NOMO-1 (cell line): Measurements from ENCODE around the gene GLDC.
A peak's percentile ranks its signal among the peaks of the same experiment; 100 is the strongest.
"Not testable (repeated sequence)": the region's sequence is repeated elsewhere in the genome, so short reads cannot be mapped to it uniquely, and the experiment has no call there.

Experiments used
- DNase-seq, 2 experiments: peaks; one replicate each; lab custom pipeline; 2025; ENCODE audit not compliant: unreplicated experiment in 2 of 2; lab: John Stamatoyannopoulos, UW

Gene GLDC

DNA sequence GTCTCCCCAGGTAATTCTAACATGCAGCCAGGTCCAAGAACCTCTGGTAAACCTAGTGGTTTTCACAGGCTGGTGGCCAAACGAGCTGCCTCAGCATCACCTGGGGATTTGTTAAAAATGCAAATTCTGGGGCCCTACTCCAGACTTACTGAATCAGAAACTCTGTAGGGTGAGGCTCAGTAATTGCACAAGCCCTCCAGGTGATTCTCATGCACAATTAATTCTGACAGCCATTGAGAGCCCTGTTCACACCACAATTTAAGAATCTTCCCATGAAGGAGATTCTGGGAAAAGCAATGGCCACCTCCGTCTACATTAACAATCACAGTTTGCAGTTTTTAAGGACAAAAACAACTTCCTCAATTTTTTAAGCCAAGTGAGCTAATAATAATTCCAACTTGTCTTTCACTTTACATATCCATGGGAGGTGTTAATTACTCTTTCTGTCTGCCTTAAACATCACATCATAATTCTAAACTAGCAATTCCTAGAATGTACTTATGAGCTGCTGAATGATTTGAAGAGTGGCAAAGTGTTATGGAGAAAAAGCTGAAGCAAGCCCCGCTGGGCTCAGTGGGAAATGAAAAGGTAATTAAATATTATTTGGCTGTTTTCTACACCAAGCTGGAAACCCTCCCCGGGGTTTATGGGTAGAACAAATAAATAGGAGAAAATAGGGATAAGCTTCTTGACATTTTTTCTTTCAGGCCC, 70.0 kb downstream of the GLDC start:
- DNase-seq: no peak

DNA sequence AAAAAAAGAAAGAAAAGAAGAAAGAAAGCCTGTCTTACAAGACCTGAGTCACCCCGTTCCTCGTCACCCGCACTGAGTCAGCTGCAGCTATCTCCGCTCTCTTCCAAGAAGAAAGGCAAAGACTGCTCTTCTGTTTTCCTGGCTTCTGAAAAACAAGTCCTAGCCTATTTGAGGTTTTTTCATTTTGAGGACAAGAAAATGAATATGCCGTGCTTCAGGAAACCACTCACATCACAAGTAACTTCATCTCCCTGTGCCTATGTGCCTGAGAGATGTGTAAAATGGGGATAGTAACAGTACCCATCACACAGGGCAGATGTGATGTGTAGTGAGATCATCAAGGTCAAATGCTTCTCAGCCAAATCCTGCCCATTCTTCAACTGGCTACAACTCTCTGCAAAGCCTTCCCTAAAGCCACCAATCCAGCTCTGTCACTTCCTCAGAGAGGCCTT, 78.4 kb downstream of the GLDC start:
- no peak for DNase-seq

DNA sequence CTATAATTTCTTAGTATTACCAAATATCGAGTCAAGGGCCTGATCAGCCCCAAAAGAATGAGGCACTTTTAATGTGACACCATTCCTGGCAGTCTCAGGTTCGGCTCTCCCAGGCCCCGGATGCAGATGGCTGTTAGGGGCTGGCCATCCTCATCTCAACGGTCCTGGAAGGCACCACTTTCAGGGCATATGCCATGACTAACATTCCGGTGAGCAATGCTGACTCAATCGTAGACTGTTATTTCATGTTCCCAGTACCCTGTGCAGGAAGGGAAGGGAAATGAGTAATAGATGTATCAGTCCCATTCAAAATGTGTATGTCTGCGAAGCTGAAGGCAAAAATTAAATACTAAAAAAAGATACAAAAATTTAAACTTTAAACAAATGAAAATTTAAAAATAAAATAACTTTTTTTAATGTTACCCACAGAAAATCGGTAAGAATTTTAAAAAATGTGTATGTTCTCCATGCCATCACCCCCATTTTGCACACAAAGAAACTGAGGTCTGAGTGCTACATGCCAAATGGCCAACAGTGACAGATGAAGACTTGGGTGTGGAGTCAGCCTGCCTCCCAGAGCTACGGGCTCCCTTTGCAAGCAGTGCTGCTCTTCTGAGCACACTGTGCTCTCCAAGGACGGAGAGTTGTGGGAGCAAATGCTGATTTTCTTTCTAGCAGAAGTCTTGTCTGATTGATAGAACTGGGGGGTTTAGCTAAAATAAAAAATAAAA, 79.0 kb downstream of the GLDC start:
- no peak for DNase-seq

DNA sequence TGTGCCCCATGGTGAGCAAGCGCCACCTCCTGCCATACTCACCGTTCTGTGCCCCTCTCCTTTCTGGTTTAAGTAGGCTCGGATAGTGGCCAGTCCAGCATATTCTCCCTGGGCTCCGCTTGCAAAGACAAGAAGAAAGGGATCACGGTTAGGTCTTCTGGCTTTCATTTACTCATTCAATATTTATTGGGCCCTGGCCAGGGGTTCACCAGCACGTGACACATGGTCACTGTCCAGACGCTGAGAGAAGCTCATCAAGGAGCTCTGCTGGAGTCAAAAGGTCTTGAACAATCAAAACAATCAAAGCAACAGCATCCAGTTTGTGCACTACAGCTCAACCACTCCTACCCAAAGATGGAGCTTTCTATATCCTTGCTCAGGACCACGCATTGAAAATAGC, 80.2 kb downstream of the GLDC start:
- no peak for DNase-seq

DNA sequence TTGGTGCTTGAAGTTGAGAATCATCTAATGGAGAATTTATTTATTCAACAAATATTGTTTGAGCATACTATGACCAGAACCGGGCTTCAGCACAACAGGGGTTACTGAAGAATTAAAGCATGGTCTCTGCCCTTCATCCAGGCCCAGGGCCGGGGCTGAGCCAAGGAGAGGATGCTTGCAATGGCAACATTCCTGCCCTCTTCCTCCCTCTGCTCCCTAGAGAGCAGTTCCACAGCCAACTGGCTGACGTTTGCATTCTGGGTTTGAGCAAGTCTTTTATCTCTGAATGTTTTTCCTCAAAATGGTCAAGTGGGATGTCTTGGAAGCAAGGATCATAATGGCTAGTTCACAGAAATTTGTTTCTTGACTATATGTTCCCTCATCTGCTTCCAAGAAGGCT, 80.7 kb downstream of the GLDC start:
- no peak for DNase-seq

DNA sequence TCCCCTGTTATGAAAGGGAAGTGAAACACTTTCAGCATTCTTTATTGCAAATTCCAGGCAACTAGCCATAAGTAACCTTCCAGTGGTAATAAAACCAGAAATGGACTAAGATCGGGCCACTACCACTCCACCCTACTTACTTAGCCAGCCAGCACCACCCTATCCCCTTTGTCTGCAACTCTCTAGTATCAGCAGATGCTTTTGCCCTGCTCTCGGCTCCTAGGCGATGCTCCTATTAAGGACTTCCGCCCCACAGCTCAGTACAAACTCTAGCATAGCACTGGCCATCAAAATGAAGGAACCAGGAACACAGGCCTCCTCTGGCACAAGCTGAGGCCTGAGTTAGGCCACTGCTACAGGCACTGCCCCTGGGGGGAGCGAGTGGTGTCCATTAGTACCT, 81.2 kb downstream of the GLDC start:
- DNase-seq: peak in 1 of 2 experiments; percentile 0

DNA sequence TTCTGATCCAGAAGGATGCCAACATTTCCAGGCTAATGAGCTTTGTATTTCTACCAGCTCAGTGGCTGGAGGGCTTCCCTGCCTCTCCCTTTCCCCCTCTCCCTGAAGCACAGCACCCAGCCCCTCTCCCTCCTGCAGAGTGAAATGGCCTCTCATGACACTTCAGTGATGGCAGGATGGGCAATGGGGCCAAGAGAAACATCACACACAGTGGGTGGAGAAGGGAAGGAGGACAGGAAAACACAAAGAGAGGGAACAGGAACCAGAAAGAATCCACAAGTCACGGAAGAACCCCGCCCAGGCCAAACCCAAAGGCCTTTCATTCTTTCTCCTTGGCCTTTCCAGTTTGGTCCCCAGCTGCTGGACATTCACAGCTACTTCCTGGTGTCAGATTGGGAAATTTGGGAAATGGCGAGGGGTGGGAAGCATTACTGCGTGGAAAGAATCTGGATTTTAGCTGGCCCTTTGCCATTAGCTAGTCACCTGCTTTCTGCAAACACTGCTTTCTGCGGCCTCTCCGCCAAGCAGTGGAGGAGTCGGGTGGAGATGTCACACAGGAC, 82.6 kb downstream of the GLDC start:
- no peak for DNase-seq

DNA sequence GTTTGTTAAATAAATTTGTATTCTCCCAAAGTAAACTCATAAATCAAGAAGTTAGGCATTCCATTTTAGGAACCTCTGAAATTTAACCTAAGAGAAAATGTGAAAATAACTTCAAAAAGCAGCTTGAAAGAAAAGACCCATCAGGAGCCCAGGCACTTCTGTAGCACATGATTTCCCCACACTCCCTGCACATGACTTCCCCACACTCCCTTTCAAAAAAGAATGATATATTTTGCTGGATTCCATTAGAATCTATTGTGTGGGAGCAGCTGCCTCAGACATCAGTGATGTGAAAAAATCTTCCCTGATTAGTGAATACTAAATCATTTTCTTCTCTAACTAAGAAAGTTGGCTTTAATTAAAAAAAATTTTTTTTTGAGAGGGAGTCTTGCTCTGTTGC, 83.3 kb downstream of the GLDC start:
- no peak for DNase-seq

DNA sequence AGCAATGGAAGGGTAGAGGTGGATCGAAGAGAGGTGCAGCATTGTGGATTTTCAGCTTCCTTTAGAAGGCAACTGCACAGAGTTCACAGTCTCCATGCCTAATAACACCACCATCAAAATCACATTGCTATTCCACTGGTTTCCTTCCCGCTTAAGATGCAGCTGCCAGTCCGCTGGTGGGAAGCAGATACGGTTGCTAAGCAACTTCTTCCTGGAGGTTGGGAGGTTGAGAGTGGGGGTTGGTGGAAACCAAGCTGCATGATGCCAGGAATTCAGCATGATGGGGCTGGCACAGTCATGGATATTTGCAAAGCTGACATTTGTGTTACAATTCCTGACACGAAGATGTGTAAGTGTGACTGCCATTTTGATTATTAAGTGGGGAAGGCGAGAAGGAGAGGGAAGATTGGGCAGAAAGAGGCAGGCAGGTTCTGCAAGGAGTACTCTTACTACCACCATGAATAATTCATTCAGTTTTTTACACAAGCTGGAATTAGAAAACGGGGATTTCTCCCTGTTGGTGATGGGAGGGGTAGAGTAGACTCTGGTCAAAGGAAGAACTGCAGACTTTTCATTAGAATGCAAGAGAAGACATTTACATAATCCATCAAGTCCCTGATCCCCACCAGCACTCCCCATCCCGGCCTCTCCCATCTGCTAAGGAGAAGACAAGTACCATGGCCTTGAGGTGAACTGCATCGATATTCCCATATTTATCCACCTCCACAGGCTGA, 87.5 kb downstream of the GLDC start:
- no peak for DNase-seq

DNA sequence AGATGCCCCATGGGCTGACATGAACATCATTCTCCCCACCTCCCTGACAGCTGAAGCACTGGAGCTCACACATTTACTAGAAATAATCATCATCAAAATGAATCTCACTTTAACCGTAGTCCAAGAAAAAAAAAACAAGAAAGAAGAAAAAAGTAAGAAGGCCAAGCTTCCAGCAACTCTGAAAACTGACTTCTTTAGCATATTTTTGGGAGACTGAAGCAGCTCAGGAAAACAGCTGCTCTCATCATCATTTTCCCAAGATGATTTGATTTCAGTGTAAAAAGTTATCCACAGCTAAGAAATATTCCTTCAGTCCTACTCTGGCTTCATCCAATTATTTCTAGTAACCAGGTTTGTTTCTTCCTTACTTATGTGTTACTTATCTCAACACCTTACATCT, 91.7 kb downstream of the GLDC start:
- DNase-seq: no peak

DNA sequence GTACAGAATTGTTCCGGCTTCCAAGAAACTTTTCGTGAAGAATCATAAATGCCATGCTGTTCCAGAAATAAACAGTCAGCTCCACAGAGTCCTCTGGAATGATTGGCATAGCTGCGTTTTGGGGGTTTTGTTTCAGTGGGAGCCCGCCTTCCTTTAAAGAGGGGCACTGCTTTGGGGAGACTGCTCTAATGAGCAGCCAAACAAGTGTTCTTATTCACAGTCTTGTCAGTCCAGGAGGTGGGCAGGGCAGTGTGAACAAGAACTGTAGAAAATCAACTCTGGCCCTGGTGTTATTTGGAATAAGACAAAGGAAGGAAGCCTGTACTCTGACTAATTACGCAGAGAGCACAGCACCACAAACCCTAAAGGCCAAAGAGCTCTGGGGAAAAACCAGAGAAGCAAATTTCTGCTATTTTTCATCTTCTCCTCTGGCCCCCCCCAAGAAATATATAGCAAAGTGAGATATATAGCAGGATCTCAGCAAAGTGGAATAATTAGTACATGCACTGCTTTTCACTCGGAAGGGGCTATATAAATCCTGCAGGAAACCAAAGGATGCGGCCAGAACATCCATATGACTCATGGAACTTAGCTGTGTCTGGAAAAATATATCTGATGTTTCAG, 92.9 kb downstream of the GLDC start:
- no peak for DNase-seq

DNA sequence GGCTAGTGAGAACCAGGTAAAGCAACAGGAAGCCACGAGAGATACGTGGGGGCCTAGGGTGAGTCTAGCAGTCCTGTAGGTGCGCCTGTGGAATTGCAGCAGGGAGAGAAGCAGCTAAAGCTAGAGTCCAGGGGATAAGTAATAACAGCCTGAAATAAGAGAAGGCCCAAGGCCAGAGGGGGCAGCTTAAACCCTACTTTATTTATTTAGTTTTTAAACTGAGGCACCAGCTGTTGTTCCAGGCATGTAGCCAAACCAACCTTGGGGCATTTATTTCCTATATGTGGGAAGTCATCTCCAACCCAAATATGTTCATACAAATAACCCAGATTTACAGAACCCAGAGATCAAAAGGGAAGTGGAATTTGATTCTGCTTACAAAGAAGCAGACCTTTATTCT, 93.5 kb downstream of the GLDC start:
- DNase-seq: no peak

DNA sequence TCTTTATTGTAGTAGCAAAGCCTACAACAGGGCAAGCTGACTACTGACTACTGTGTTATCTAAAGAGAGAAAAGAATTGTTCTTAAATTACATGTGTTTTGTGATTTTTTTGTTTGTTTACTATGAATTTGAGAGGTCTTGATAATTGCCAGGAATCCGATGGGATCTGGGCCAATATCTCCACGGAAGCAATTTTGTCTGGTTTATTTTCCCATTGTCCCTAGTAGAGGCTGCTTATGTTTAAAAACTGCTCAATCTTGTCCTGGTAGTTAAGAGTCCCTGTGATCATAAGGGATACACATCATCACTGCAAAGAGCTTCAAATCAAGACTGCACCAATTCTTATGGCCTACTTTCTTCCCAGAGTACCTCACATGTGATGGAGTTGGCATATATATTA, 94.4 kb downstream of the GLDC start:
- no peak for DNase-seq

DNA sequence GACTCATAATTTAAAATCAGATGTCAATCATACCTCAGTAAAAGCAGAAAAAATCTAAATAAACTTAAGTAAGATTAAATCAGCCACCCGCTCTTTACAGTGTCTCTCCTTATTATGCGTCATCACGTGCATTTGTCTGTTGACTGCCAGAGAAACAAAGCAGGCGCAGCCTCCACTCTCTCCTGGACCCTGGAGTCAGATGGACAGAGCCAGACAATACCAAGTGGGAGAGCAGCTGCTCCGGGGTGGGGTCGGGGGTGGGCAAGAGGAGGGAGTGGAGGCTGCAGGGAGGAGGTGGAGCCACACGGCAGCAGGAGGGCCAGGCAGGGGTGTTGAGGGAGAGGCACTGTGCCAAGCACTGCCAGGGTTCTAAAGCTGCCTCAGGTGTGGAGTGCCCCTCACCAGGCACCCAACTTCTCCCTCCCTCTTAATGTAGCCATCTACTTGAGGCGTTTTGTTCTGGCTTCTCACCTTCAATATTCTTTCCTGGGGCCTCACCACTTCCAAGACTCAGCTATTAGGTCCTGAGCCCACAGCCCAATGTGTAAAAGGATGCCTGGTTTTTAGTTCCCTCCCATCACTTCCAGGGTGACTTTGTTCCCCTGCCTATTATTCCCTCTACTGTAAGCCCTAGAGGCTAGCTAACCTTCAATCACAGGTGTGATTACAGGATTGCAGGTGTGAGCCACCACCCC, 96.3 kb downstream of the GLDC start:
- DNase-seq: no peak

DNA sequence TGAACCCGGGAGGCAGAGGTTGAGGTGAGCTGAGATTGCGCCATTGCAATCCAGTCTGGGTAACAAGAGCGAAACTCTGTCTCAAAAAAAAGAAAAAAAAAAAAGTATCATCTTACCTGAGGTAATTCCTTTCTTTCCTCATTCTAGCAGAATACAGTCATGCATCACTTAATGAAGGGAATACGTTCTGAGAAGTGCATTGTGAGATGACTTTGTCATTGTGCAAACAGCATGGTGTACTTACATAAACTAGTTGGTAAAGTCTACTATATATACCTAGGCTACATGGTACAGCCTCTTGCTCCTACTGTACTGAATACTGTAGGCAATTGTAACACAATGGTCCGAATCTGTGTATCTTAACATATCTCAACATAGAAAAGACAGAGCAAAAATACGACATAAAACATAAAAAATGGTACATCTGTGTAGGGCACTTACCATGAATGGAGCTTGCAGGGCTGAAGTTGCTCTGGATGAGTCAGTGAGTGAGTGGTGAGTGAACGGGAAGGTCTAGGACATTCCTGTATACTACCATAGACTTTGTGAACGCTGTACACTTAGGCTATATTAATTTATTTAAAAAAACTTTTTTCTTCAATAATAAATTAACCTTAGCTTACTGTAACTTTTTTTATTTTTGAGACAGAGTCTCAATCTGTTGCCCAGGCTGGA, 100.4 kb downstream of the GLDC start:
- no peak for DNase-seq

DNA sequence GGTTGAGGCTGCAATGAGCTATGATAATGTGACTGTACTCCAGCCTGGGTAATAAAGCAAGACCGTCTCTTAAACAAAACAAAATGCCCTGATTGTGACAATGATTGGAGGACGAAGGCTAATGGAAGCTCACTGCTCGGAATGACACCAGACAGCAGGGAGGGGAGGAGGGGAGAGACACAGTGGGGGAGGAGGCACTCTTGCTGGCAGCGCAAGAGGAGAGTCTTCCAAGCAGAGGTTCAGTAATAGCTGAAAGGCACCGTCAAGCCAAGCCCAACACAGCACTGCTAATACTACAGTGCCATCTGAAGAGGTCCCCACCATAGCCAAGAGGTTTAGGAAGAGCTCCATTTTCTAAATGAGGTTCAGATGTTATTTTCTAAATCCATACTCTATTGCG, 102.3 kb downstream of the GLDC start:
- DNase-seq: no peak

DNA sequence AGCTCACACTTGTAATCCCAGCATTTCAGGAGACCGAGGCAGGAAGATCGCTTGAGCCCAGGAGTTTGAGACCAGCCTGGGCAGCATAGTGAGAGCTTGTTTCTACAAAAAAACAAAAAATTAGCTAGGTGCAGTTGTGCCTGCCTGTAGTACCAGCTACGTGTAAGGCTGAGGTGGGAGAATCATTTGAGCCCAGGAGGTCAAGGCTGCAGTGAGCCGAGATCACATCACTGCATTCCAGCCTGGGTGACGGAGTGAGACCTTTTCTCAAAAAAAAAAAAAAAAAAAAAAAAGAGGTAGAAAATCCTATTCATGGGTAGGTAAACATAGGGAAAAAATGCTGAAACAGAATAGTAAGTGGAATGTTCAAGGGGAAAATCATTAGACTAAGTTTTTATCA, 102.9 kb downstream of the GLDC start:
- DNase-seq: not testable (repeated sequence)

DNA sequence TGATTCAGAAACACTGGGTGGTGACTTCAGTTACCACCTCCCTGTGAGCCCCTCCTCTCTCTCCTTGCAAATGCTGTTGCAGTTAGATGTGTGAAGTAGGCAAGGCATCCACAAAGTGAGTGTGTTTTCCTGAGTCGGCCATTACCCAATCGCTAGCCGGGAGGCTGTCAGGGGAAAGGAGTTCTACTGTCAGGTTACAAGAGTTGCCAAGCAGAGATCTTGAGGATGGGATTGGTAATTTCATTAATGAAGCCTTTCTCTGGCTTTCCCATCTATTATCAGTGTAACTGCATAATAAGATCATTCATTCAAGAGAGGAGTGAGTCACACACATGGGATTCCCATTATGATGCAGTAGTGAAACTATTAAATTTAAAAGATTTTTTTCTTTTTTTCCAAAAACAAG, 106.9 kb downstream of the GLDC start:
- DNase-seq: no peak

DNA sequence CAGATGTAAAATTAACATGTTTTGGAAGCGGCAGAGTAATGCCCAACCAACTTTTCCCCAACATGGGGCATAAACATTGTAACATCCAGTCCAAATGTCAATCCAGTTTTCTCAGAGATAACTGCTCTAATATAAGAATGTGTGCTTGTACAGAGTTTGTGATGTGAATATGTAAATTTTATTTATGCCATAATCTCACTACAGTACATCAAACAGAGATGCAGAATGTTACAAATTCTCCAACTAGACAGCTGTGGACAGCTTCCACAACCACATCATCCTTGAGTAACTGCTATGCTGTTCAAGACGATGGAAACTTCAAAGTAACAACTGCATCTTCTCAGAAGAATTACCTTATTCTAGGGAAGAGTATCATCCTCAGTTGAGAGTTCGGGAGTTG, 109.9 kb downstream of the GLDC start:
- DNase-seq: no peak
